ENCODE data around the gene DRAP1. TPM values are rescaled to one million over a fixed set of nuclear protein-coding genes. Genes with fewer than 3 reads are reported as not detected.
A peak's percentile ranks its signal among the peaks of the same experiment; 100 is the strongest.

Gene DRAP1
- total RNA-seq, 6 experiments from 2014 or later, result 21.8 to 50.8 (median 32.6) TPM

GRCh38 chr11:65911682-65912568 lies 7.3 kb upstream of the DRAP1 start:
- Histone ChIP-seq H3K4me3 (no peak overlapping the region), H3K36me3 (no peaks in the 10 kb centered on the region), H3K27me3 (no peaks in the 10 kb centered on the region), H3K4me1 (no peaks in the 10 kb centered on the region), H3K27ac (no peak overlapping the region), H3K9me3 (no peaks in the 10 kb centered on the region)
- ATAC-seq (peak; percentile 45 to 58 (median 48)), DNase-seq (no peak)
- intact Hi-C loops (cut with DNase I), result no loop called here
- TF ChIP-seq POLR2A (IDR thresholded peaks at IDR 0.05), result no peak
- peak in 3 of 4 donors; percentile 3 to 14 (median 10) for TF ChIP-seq CTCF (IDR thresholded peaks at IDR 0.05)
- 20% methylated on average over 2 of the region's 14 CpGs for WGBS (ENCODE audit: insufficient coverage, low coverage, low lambda C conversion rate, missing lambda C conversion rate)

- ATAC-seq, result no peak
- no peaks in the 10 kb centered on the region for H3K9me3 ChIP-seq
- H3K27ac ChIP-seq, result no peak overlapping the region
- no peak overlapping the region for H3K4me3 ChIP-seq
- no peak for DNase-seq
- WGBS (ENCODE audit: insufficient coverage, low coverage, low lambda C conversion rate, missing lambda C conversion rate), result 40% methylated on average over 1 of the region's 4 CpGs
- no peaks in the 10 kb centered on the region for H3K36me3 ChIP-seq
- no peaks in the 10 kb centered on the region for H3K27me3 ChIP-seq
- intact Hi-C loops (cut with DNase I), result no loop called here
- peaks cover 0 to 8% (median 2%) of the 10 kb centered on the region in 4 donors for H3K4me1 ChIP-seq
- TF ChIP-seq CTCF (IDR thresholded peaks at IDR 0.05) (no peak), POLR2A (IDR thresholded peaks at IDR 0.05) (no peak)
Observed at GRCh38 chr11:65912845-65913244, 6.4 kb upstream of the DRAP1 start.

GRCh38 chr11:65915101-65915820 lies 4.0 kb upstream of the DRAP1 start:
- Histone ChIP-seq H3K36me3 (no peaks in the 10 kb centered on the region), H3K4me1 (peaks cover 0 to 17% (median 6%) of the 10 kb centered on the region in 4 donors), H3K9me3 (no peaks in the 10 kb centered on the region), H3K4me3 (no peak overlapping the region), H3K27me3 (no peaks in the 10 kb centered on the region), H3K27ac (peak overlapping the region in 1 of 3 donors; percentile 43)
- TF ChIP-seq CTCF (IDR thresholded peaks at IDR 0.05), result no peak
- no peak for TF ChIP-seq POLR2A (IDR thresholded peaks at IDR 0.05)
- no peak for ATAC-seq
- intact Hi-C loops (cut with DNase I), result no loop called here
- no peak for DNase-seq
- 70% methylated on average over 8 of the region's 10 CpGs for WGBS (ENCODE audit: insufficient coverage, low coverage, low lambda C conversion rate, missing lambda C conversion rate)

GRCh38 chr11:65915821-65916251 lies 3.4 kb upstream of the DRAP1 start:
- Histone ChIP-seq H3K4me3 (no peak overlapping the region), H3K4me1 (peaks cover 0 to 21% (median 8%) of the 10 kb centered on the region in 4 donors), H3K27ac (peak overlapping the region in 1 of 3 donors; percentile 43), H3K9me3 (no peaks in the 10 kb centered on the region), H3K27me3 (no peaks in the 10 kb centered on the region), H3K36me3 (no peaks in the 10 kb centered on the region)
- 40% methylated on average over 2 of the region's 13 CpGs for WGBS (ENCODE audit: insufficient coverage, low coverage, low lambda C conversion rate, missing lambda C conversion rate)
- intact Hi-C loops (cut with DNase I), result no loop called here
- ATAC-seq (peak in 1 of 4 donors; percentile 16), DNase-seq (peak in 1 of 3 donors; percentile 56)
- TF ChIP-seq POLR2A (IDR thresholded peaks at IDR 0.05) (no peak), CTCF (IDR thresholded peaks at IDR 0.05) (no peak)
